Cardiac muscle cell (in vitro differentiated cells and primary cell): ENCODE measurements around the gene ABHD12. TPM values are rescaled to one million over a fixed set of nuclear protein-coding genes. Genes with fewer than 3 reads are reported as not detected.

Experiments
- DNase-seq, 2 donors: peaks; one replicate each; pipeline versions ENCODE4 v3.0.0 to v3.0.0-alpha.2; 2010 to 2017; ENCODE audit warnings: low read depth in 1 of 2, low spot score in 1 of 2
- H3K27ac ChIP-seq: fragments of 200-600 bp; sonication (generic); 2 replicates; pipeline ENCODE4 v1.5.1; 2016
- H3K27me3 ChIP-seq: fragments of 200-600 bp; sonication (generic); 2 replicates; pipeline ENCODE4 v1.6.0; 2016; ENCODE audit warnings: control low read depth
- H3K36me3 ChIP-seq: fragments of 200-600 bp; sonication (generic); 2 replicates; pipeline ENCODE4 v1.5.1; 2016; ENCODE audit warnings: control low read depth
- H3K4me1 ChIP-seq: fragments of 200-600 bp; sonication (generic); 2 replicates; pipeline ENCODE4 v1.8.1; 2017; ENCODE audit warnings: low read depth, mild to moderate bottlenecking, mixed run types
- H3K4me3 ChIP-seq: fragments of 200-600 bp; sonication (generic); 2 replicates; pipeline ENCODE4 v1.5.1; 2016; ENCODE audit warnings: mild to moderate bottlenecking
- H3K9me3 ChIP-seq: fragments of 200-600 bp; sonication (generic); 2 replicates; pipeline ENCODE4 v1.5.1; 2017; ENCODE audit warnings: low read depth, mild to moderate bottlenecking, control low read depth
- polyA plus RNA-seq: library from polyadenylated mRNA; unstranded; fragments of >200 nt; fragmentation: Nextera tagmentation; extraction: Ambion mirVana; gene quantifications from 2 replicates; pipeline ENCODE4 v1.2.1, GENCODE V29; 2016
- total RNA-seq: library from RNA; depleted of rRNA; stranded (reverse); fragments of >200 nt; gene quantifications from 2 replicates; pipeline ENCODE4 v1.2.3, GENCODE V29; 2016
- TF ChIP-seq, protein P1 (sequence below): IDR thresholded peaks from 2 replicates; pipeline ENCODE4 v1.5.1; 2012; ENCODE audit warnings: low read depth, mild to moderate bottlenecking, low read length

ABHD12 gene
- total and polyA plus RNA-seq, 2 experiments from 2014 or later, result 57.4 to 113 TPM

DNA sequence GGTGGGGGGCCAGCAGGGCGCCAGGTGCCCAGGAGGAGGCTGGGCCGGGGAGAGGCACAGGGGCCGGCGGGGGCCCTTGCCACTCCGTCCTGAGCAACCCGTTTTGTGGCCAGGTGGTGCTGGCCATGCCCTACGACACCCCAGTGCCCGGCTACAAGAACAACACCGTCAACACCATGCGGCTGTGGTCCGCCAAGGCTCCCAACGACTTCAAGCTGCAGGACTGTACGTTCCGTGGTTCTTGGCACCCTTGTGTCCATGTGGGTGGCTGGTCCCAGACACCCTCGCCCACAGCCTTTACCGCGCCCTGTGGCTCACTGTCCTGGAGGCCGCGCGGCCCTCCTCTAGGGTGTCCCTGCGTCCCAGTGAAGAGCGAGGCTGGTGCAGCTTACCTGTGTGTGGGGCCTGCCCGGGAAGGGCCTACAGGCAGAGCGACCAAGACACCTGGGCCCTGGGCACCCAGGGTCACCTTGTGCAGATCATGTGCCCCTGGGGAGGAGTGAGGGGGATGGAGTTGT lies 114.0 kb downstream of the ABHD12 start:
- no peak for DNase-seq
- H3K9me3 ChIP-seq, result no peaks in the 10 kb centered on the region
- H3K36me3 ChIP-seq, result peaks cover 59% of the 10 kb centered on the region
- no peaks in the 10 kb centered on the region for H3K27me3 ChIP-seq
- no peak overlapping the region for H3K4me3 ChIP-seq
- H3K27ac ChIP-seq, result no peak overlapping the region
- TF ChIP-seq, protein P1, sequence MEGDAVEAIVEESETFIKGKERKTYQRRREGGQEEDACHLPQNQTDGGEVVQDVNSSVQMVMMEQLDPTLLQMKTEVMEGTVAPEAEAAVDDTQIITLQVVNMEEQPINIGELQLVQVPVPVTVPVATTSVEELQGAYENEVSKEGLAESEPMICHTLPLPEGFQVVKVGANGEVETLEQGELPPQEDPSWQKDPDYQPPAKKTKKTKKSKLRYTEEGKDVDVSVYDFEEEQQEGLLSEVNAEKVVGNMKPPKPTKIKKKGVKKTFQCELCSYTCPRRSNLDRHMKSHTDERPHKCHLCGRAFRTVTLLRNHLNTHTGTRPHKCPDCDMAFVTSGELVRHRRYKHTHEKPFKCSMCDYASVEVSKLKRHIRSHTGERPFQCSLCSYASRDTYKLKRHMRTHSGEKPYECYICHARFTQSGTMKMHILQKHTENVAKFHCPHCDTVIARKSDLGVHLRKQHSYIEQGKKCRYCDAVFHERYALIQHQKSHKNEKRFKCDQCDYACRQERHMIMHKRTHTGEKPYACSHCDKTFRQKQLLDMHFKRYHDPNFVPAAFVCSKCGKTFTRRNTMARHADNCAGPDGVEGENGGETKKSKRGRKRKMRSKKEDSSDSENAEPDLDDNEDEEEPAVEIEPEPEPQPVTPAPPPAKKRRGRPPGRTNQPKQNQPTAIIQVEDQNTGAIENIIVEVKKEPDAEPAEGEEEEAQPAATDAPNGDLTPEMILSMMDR, result no peak
- no peaks in the 10 kb centered on the region for H3K4me1 ChIP-seq

DNA sequence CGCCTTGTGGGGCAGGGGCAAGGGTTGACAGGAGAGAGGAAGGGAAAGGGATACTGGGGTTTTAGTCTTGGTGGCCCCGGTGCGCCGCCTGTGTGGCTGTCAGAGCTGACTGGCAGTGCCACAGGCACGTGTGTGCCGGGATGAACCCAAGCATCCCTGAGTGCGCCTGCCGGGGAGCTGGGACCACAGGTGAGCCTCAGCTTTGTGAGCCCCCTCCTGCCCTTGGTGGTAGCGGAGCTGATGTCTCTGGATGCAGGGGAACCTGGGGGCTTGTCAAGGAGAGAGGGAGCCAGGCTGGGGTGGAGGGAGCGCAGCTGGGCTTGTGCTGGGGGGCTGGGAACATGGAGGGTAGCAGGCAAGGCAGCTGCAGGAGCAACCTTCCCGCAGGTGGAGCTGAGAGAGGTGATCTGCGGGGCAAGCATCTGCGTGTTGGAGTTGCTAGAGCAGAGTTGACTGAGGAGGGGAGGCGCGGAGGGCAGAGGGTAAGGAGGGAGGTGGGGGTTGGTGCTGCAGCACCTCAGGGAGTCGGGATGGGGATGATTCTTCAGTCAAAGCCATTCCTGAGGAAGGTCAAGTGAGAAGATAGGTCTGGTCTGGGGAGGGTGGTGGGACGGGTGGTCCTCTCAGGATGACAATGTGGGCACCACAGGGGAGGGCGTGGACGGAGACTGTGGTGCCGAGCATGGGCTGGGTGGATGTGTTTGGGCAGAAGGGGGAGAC lies 114.7 kb downstream of the ABHD12 start:
- peaks cover 59% of the 10 kb centered on the region for H3K36me3 ChIP-seq
- H3K4me3 ChIP-seq, result no peak overlapping the region
- TF ChIP-seq, protein P1, result no peak
- no peak overlapping the region for H3K27ac ChIP-seq
- DNase-seq, result no peak
- H3K4me1 ChIP-seq, result no peaks in the 10 kb centered on the region
- no peaks in the 10 kb centered on the region for H3K9me3 ChIP-seq
- H3K27me3 ChIP-seq, result no peaks in the 10 kb centered on the region

DNA sequence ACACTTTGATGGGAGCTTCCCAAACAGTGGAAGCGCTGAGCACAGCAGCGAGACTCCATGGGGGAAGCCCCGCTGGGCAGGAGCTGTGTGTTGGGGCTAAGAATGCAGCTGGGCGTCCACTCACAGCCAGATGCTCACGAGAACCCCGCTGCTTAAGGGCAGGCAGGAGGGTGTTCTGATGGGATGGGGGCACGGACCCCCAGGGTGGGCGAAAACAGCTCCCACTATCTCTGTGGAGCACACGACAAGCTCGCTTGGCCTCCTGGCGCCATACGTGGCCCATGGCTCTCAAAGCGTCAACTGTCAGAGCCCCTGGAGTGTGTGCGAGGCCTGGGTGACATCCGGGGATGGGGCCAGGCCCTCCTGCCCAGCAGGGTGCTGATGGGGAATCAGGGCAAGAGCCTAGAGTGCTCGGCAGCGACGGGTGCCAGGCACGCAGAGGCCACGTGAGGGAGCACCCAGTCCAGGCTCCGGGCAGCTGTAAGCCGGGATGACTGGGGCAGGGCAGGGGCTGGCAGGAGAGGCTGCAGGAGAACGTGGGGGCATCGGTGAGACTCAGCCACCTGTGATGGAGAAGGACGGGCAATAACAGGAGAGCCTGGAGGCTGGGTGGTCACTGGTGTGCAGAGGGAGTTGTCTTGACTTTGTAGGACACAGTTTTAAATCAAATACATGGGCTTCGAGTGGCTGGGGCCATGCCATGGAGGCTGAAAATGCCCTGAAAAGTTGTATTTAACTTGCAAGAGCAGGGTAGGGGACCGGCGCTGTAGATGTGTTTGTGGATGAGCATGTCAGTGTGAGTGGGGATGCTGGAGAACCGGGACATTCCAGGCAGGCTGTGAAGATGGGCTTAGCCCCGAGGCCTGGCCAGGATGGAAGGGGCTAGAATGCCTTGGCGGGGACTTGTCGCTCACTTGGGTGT lies 115.5 kb downstream of the ABHD12 start:
- TF ChIP-seq, protein P1, result no peak
- no peak overlapping the region for H3K4me3 ChIP-seq
- no peak overlapping the region for H3K27ac ChIP-seq
- DNase-seq, result no peak
- H3K9me3 ChIP-seq, result no peaks in the 10 kb centered on the region
- peaks cover 60% of the 10 kb centered on the region for H3K36me3 ChIP-seq
- no peaks in the 10 kb centered on the region for H3K27me3 ChIP-seq
- H3K4me1 ChIP-seq, result no peaks in the 10 kb centered on the region

DNA sequence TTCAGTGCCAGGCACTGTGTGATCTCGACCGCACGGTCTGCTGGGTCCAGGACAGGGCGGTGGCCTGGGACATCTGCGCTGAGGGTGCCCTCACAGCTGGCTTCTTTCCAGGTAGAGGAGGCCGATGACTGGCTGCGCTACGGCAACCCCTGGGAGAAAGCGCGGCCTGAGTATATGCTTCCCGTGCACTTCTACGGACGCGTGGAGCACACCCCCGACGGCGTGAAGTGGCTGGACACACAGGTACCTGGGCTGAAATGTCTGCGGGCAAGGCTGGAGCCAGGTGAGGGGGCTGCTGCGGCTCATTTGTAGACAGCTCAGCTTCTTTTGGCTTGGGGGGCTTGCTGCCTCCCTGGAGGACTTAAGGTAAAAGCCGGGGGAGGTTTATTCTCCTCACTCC lies 116.2 kb downstream of the ABHD12 start:
- Histone ChIP-seq H3K4me3 (no peak overlapping the region), H3K27ac (no peak overlapping the region), H3K4me1 (no peaks in the 10 kb centered on the region), H3K27me3 (no peaks in the 10 kb centered on the region), H3K36me3 (peaks cover 58% of the 10 kb centered on the region), H3K9me3 (no peaks in the 10 kb centered on the region)
- DNase-seq, result no peak
- TF ChIP-seq, protein P1, result no peak

DNA sequence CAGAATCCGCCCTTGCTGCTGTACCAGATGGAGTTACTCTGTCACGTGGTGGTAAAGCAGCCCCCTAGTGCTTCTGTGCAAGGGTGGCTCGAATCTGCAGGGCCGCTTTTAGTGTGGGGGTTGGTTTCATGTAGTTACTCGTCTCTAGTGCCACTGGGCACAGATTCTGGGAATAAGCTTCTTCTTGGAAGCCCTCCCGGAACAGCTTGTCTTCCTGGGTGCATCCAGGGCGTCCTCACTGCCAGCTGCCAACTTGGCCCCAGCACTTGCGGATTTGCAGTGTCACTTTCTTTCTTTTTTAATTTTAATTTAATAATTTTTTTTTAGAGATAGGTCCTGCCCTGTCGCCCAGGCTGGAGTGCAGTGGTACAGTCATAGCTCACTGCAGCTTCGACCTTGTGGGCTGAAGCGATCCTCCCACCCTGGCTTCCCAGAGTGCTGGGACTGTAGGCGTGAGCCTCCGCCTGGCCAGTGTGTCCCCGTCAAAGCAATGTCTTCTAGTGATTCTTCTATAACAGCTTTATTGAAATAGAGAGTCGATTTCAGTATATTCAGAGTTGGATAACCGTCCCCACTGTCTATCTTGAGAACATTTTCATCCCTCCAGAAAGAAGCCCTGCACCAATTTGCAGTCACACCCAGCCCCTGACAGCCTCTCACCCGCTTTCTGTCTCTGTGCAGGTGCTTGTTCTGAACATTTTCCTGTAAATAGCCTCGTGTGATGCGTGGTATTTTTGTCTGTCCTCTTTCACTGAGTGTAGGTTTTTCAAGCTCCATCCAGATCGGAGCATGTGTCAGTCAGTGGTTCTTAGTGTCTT lies 116.9 kb downstream of the ABHD12 start:
- H3K36me3 ChIP-seq, result peaks cover 54% of the 10 kb centered on the region
- DNase-seq, result no peak
- TF ChIP-seq, protein P1, result no peak

More for the DNA sequence above, 116.9 kb downstream of the ABHD12 start:
- Histone ChIP-seq H3K27me3 (no peaks in the 10 kb centered on the region), H3K4me1 (no peaks in the 10 kb centered on the region), H3K9me3 (no peaks in the 10 kb centered on the region), H3K27ac (no peak overlapping the region), H3K4me3 (no peak overlapping the region)
